Measurements from ENCODE around the gene IFNG-AS1.
A peak's percentile ranks its signal among the peaks of the same experiment; 100 is the strongest.

IFNG-AS1 gene

GRCh38 chr12:67989184-67989920, at the start of gene IFNG-AS1:
TSS of gene IFNG-AS1 (plus strand) at chr12:67989447.
- peak within 1 kb of the TSS; percentile 75 for H3K9ac ChIP-seq (ENCODE audit: low read length)
- H3K4me2 ChIP-seq (ENCODE audit: low read length) = peak within 1 kb of the TSS; percentile 70
- peak within 1 kb of the TSS; percentile 66 for H3K4me3 ChIP-seq (ENCODE audit: low read depth, low read length, poor library complexity, severe bottlenecking)
- no peaks in the 10 kb centered on the region for H3F3A ChIP-seq (ENCODE audit: insufficient read depth, low read length)
- H3K36me3 ChIP-seq (ENCODE audit: insufficient read depth, low read length) = peaks cover 3% of the 10 kb centered on the region; the same call in 1 of the 2 replicates
- H3K27me3 ChIP-seq (ENCODE audit: insufficient read depth, low read length) = no peaks in the 10 kb centered on the region
- H2AFZ ChIP-seq (ENCODE audit: low read length) = 0 out of 2 replicates have a peak within 1 kb of the TSS, but pooled peaks have one; percentile 56
- no peaks in the 10 kb centered on the region for H3K9me3 ChIP-seq (ENCODE audit: low read length)
- H4K20me1 ChIP-seq (ENCODE audit: insufficient read depth, low read length) = no peaks in the 10 kb centered on the region
- H3K79me2 ChIP-seq (ENCODE audit: insufficient read depth, low read length) = peaks cover 25% of the 10 kb centered on the region; the same call in 1 of the 2 replicates
- TF ChIP-seq CTCF (IDR thresholded peaks at IDR 0.05; ENCODE audit: low read length) (no peak), EZH2 (IDR thresholded peaks at IDR 0.05; ENCODE audit: borderline replicate concordance, low read length) (no peak)
- no peaks in the 10 kb centered on the region for H3K9me2 ChIP-seq (ENCODE audit: low read depth, low read length)
- peaks cover 70% of the 10 kb centered on the region for H3K4me1 ChIP-seq (ENCODE audit: insufficient read depth, low read length, severe bottlenecking)
- H3K27ac ChIP-seq (ENCODE audit: low read depth, low read length, poor library complexity, severe bottlenecking) = peak within 1 kb of the TSS; percentile 94

GRCh38 chr12:67939611-67940010, 49.6 kb upstream of the IFNG-AS1 start:
- H3K27me3 ChIP-seq (ENCODE audit: insufficient read depth, low read length) = no peaks in the 10 kb centered on the region
- no peak overlapping the region for H3K4me3 ChIP-seq (ENCODE audit: low read depth, low read length, poor library complexity, severe bottlenecking)
- no peak overlapping the region for H3K27ac ChIP-seq (ENCODE audit: low read depth, low read length, poor library complexity, severe bottlenecking)
- no peaks in the 10 kb centered on the region for H3K4me1 ChIP-seq (ENCODE audit: insufficient read depth, low read length, severe bottlenecking)
- no peaks in the 10 kb centered on the region for H3F3A ChIP-seq (ENCODE audit: insufficient read depth, low read length)
- TF ChIP-seq CTCF (IDR thresholded peaks at IDR 0.05; ENCODE audit: low read length) (no peak), EZH2 (IDR thresholded peaks at IDR 0.05; ENCODE audit: borderline replicate concordance, low read length) (no peak)
- no peaks in the 10 kb centered on the region for H3K79me2 ChIP-seq (ENCODE audit: insufficient read depth, low read length)
- no peak overlapping the region for H3K4me2 ChIP-seq (ENCODE audit: low read length)
- H3K9me3 ChIP-seq (ENCODE audit: low read length) = no peaks in the 10 kb centered on the region
- no peaks in the 10 kb centered on the region for H3K9me2 ChIP-seq (ENCODE audit: low read depth, low read length)
- H3K36me3 ChIP-seq (ENCODE audit: insufficient read depth, low read length) = no peaks in the 10 kb centered on the region
- no peaks in the 10 kb centered on the region for H4K20me1 ChIP-seq (ENCODE audit: insufficient read depth, low read length)
- no peak overlapping the region for H2AFZ ChIP-seq (ENCODE audit: low read length)
- no peak overlapping the region for H3K9ac ChIP-seq (ENCODE audit: low read length)

GRCh38 chr12:67940780-67941243, 48.4 kb upstream of the IFNG-AS1 start:
- H3K79me2 ChIP-seq (ENCODE audit: insufficient read depth, low read length) = no peaks in the 10 kb centered on the region
- no peak for TF ChIP-seq CTCF (IDR thresholded peaks at IDR 0.05; ENCODE audit: low read length)
- TF ChIP-seq EZH2 (IDR thresholded peaks at IDR 0.05; ENCODE audit: borderline replicate concordance, low read length) = no peak
- H3K4me1 ChIP-seq (ENCODE audit: insufficient read depth, low read length, severe bottlenecking) = no peaks in the 10 kb centered on the region
- no peaks in the 10 kb centered on the region for H3K9me2 ChIP-seq (ENCODE audit: low read depth, low read length)
- H3K9me3 ChIP-seq (ENCODE audit: low read length) = no peaks in the 10 kb centered on the region
- H3K4me3 ChIP-seq (ENCODE audit: low read depth, low read length, poor library complexity, severe bottlenecking) = no peak overlapping the region
- no peak overlapping the region for H3K27ac ChIP-seq (ENCODE audit: low read depth, low read length, poor library complexity, severe bottlenecking)
- H3K4me2 ChIP-seq (ENCODE audit: low read length) = no peak overlapping the region
- H2AFZ ChIP-seq (ENCODE audit: low read length) = no peak overlapping the region
- no peaks in the 10 kb centered on the region for H3F3A ChIP-seq (ENCODE audit: insufficient read depth, low read length)
- H3K9ac ChIP-seq (ENCODE audit: low read length) = no peak overlapping the region
- no peaks in the 10 kb centered on the region for H4K20me1 ChIP-seq (ENCODE audit: insufficient read depth, low read length)
- no peaks in the 10 kb centered on the region for H3K27me3 ChIP-seq (ENCODE audit: insufficient read depth, low read length)
- no peaks in the 10 kb centered on the region for H3K36me3 ChIP-seq (ENCODE audit: insufficient read depth, low read length)

Data from OCI-LY1 (cell line).